ENCODE data around the gene NPRL2. TPM values are rescaled to one million over a fixed set of nuclear protein-coding genes. Genes with fewer than 3 reads are reported as not detected.

NPRL2 gene
- total and polyA plus RNA-seq, 2 of the 13 experiments (the other 11 are each of a cell fraction or from before 2014, with no cell fraction given), result 30.6 to 51.4 TPM

GRCh38 chr3:50303013-50303815 lies 47.4 kb downstream of the NPRL2 start, which contains the start of gene HYAL1 (continued):
- no peak for TF ChIP-seq ZMAT5 (CRISPR knock-in tag; IDR thresholded peaks at IDR 0.05; ENCODE audit: borderline replicate concordance, low read depth)
- TF ChIP-seq, protein P1, sequence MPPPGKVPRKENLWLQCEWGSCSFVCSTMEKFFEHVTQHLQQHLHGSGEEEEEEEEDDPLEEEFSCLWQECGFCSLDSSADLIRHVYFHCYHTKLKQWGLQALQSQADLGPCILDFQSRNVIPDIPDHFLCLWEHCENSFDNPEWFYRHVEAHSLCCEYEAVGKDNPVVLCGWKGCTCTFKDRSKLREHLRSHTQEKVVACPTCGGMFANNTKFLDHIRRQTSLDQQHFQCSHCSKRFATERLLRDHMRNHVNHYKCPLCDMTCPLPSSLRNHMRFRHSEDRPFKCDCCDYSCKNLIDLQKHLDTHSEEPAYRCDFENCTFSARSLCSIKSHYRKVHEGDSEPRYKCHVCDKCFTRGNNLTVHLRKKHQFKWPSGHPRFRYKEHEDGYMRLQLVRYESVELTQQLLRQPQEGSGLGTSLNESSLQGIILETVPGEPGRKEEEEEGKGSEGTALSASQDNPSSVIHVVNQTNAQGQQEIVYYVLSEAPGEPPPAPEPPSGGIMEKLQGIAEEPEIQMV (CRISPR knock-in tag; IDR thresholded peaks at IDR 0.05; ENCODE audit: low read depth), result no peak
- TF ChIP-seq, protein P2, sequence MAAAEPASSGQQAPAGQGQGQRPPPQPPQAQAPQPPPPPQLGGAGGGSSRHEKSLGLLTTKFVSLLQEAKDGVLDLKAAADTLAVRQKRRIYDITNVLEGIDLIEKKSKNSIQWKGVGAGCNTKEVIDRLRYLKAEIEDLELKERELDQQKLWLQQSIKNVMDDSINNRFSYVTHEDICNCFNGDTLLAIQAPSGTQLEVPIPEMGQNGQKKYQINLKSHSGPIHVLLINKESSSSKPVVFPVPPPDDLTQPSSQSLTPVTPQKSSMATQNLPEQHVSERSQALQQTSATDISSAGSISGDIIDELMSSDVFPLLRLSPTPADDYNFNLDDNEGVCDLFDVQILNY (CRISPR knock-in tag; conservative IDR thresholded peaks at IDR 0.05), result peak; percentile 76
- TF ChIP-seq ISX (CRISPR knock-in tag; conservative IDR thresholded peaks at IDR 0.05), result no peak; the same call in 1 of the 2 replicates
- TF ChIP-seq ZBTB20 (CRISPR knock-in tag; IDR thresholded peaks at IDR 0.05; ENCODE audit: borderline replicate concordance, low read depth), result no peak; the same call in 1 of the 2 replicates
- TF ChIP-seq KLF9 (CRISPR knock-in tag; IDR thresholded peaks at IDR 0.05; ENCODE audit: low read depth), result no peak
- TF ChIP-seq ZNF737 (CRISPR knock-in tag; IDR thresholded peaks at IDR 0.05; ENCODE audit: borderline replicate concordance), result no peak
- TF ChIP-seq HMG20B (CRISPR knock-in tag; conservative IDR thresholded peaks at IDR 0.05), result no peak
- TF ChIP-seq RFX5 (IDR thresholded peaks at IDR 0.05; ENCODE audit: low read depth, low read length), result no peak
- TF ChIP-seq FIP1L1 (IDR thresholded peaks at IDR 0.05; ENCODE audit: borderline replicate concordance, insufficient read depth, low read depth, low read length), result no peak
- TF ChIP-seq ZNF124 (CRISPR knock-in tag; IDR thresholded peaks at IDR 0.05), result no peak
- no peak for TF ChIP-seq ZNF143 (CRISPR knock-in tag; IDR thresholded peaks at IDR 0.05)
- peak; percentile 84 for TF ChIP-seq BORCS8-MEF2B (CRISPR knock-in tag; IDR thresholded peaks at IDR 0.05)
- TF ChIP-seq, protein P3, sequence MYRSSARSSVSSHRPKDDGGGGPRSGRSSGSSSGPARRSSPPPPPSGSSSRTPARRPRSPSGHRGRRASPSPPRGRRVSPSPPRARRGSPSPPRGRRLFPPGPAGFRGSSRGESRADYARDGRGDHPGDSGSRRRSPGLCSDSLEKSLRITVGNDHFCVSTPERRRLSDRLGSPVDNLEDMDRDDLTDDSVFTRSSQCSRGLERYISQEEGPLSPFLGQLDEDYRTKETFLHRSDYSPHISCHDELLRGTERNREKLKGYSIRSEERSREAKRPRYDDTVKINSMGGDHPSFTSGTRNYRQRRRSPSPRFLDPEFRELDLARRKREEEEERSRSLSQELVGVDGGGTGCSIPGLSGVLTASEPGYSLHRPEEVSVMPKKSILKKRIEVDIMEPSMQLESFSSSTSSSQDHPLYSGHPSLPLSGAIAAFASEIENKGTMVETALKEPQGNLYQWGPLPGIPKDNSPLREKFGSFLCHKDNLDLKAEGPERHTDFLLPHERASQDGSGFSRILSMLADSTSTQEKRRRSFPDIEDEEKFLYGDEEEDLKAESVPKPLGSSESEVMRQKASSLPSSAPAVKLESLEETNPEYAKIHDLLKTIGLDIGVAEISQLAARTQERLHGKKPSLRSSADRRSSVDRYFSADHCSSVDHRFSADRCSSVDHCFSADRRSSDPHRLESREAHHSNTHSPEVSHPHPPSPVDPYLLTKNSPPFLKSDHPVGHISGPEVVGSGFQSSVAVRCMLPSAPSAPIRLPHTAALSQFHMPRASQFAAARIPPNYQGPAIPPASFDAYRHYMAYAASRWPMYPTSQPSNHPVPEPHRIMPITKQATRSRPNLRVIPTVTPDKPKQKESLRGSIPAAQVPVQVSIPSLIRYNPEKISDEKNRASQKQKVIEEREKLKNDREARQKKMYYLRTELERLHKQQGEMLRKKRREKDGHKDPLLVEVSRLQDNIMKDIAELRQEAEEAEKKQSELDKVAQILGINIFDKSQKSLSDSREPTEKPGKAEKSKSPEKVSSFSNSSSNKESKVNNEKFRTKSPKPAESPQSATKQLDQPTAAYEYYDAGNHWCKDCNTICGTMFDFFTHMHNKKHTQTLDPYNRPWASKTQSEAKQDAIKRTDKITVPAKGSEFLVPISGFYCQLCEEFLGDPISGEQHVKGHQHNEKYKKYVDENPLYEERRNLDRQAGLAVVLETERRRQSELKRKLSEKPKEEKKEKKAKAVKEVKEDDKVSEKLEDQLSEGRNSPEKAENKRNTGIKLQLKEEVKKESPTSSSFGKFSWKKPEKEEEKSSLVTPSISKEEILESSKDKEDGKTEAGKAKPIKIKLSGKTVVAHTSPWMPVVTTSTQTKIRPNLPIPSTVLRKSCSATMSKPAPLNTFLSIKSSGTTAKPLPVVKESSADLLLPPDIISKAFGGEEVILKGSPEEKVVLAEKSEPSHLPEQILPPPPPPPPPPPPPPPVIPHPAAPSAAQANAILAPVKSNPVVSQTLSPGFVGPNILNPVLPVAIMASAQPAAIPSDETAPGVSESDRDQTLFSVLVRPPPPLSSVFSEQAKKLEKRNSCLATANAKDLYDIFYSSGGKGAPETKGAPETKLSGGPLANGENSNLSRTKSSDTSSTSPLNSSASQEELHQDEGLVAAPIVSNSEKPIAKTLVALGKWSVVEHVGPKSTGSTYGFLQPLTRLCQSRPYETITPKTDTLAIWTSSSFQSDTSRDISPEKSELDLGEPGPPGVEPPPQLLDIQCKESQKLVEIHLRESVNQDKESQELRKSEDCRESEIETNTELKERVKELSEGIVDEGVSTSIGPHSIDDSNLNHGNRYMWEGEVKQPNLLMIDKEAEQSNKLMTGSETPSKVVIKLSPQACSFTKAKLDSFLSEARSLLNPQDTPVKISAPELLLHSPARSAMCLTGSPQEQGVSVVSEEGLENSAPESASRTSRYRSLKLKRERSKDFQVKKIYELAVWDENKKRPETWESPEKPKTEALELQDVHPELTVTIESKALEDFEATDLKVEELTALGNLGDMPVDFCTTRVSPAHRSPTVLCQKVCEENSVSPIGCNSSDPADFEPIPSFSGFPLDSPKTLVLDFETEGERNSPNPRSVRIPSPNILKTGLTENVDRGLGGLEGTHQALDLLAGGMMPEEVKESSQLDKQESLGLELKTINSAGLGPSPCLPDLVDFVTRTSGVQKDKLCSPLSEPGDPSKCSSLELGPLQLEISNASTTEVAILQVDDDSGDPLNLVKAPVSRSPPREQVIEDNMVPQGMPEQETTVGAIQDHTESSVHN (CRISPR knock-in tag; IDR thresholded peaks at IDR 0.05), result 0 out of 2 replicates have a peak, but pooled peaks have one; percentile 22
- TF ChIP-seq ZNF224 (CRISPR knock-in tag; IDR thresholded peaks at IDR 0.05), result no peak
- peak; percentile 68 for TF ChIP-seq PTBP1 (IDR thresholded peaks at IDR 0.05; ENCODE audit: low read depth, low read length, poor library complexity, severe bottlenecking)
- TF ChIP-seq KLF13 (CRISPR knock-in tag; IDR thresholded peaks at IDR 0.05), result peak; percentile 83; the same call in 1 of the 2 replicates

All from HepG2 (cell line).